NCI-H2171 treated with DMSO at 0.1 percent for 48 hours (cell line): ENCODE results near the gene CDCA3.

Experiments
- DNase-seq: peaks from one replicate; lab custom pipeline; 2025; lab: John Stamatoyannopoulos, UW

CDCA3 gene

GRCh38 chr12:6832125-6832524, 19.0 kb downstream of the CDCA3 start:
- DNase-seq = no peak

- no peak for DNase-seq
Observed at GRCh38 chr12:6831450-6831995, 19.6 kb downstream of the CDCA3 start.

GRCh38 chr12:6830999-6831398, 20.1 kb downstream of the CDCA3 start:
- DNase-seq = no peak

GRCh38 chr12:6830286-6830890, 20.7 kb downstream of the CDCA3 start:
- no peak for DNase-seq

- DNase-seq = no peak
Observed at GRCh38 chr12:6829536-6830220, 21.4 kb downstream of the CDCA3 start.

- peak; percentile 90 for DNase-seq
Observed at GRCh38 chr12:6828781-6829535, 22.1 kb downstream of the CDCA3 start.

- peak; percentile 98 for DNase-seq
Observed at GRCh38 chr12:6827982-6828780, 22.9 kb downstream of the CDCA3 start, which contains the start of gene P3H3. Gene P3H3, plus strand, starts transcription at chr12:6828407. Its CDS starts 34 bp downstream, at chr12:6828441.

- DNase-seq = peak; percentile 100
Observed at GRCh38 chr12:6827437-6827911, 23.6 kb downstream of the CDCA3 start.

GRCh38 chr12:6826734-6827436, 24.2 kb downstream of the CDCA3 start:
- no peak for DNase-seq

- no peak for DNase-seq
Observed at GRCh38 chr12:6826125-6826733, 24.9 kb downstream of the CDCA3 start.

GRCh38 chr12:6825398-6826124, 25.5 kb downstream of the CDCA3 start:
- peak; percentile 87 for DNase-seq

GRCh38 chr12:6824901-6825381, 26.1 kb downstream of the CDCA3 start:
- DNase-seq = no peak

- no peak for DNase-seq
Observed at GRCh38 chr12:6824085-6824775, 26.9 kb downstream of the CDCA3 start.

- DNase-seq = no peak
Observed at GRCh38 chr12:6823182-6824084, 27.7 kb downstream of the CDCA3 start.

- DNase-seq = no peak
Observed at GRCh38 chr12:6822426-6823135, 28.5 kb downstream of the CDCA3 start.

GRCh38 chr12:6821591-6822425, 29.3 kb downstream of the CDCA3 start, which contains the start of gene GPR162:
Gene GPR162, plus strand, starts transcription at chr12:6821821. Its CDS starts 2,078 bp downstream, at chr12:6823899.
- DNase-seq = peak; percentile 99
